HG03469 (cell line): ENCODE data around the gene PLCG1.

ENCODE experiments used
- ATAC-seq: cut with Tn5 transposase; IDR thresholded peaks from one replicate; pipeline ENCODE4 v1.9.1; 2021; ENCODE audit warnings: mild to moderate bottlenecking, moderate library complexity, moderate number of reproducible peaks; ENCODE audit not compliant: unreplicated experiment

PLCG1 gene

GRCh38 chr20:41176711-41177552 is 39.6 kb downstream of the PLCG1 start:
- ATAC-seq: no peak

GRCh38 chr20:41177636-41178035 is 40.3 kb downstream of the PLCG1 start:
- no peak for ATAC-seq

GRCh38 chr20:41178495-41178894 is 41.2 kb downstream of the PLCG1 start:
- ATAC-seq: no peak

- ATAC-seq: no peak
Measured at GRCh38 chr20:41178904-41179432, 41.6 kb downstream of the PLCG1 start.

- no peak for ATAC-seq
Measured at GRCh38 chr20:41179961-41180360, 42.6 kb downstream of the PLCG1 start.

GRCh38 chr20:41180599-41181333 is 43.4 kb downstream of the PLCG1 start:
- no peak for ATAC-seq

- no peak for ATAC-seq
Measured at GRCh38 chr20:41181567-41181966, 44.2 kb downstream of the PLCG1 start.

GRCh38 chr20:41182296-41183212 is 45.2 kb downstream of the PLCG1 start:
- no peak for ATAC-seq

- ATAC-seq: no peak
Measured at GRCh38 chr20:41183391-41183790, 46.0 kb downstream of the PLCG1 start.

- ATAC-seq: no peak
Measured at GRCh38 chr20:41183831-41184230, 46.5 kb downstream of the PLCG1 start.

- no peak for ATAC-seq
Measured at GRCh38 chr20:41185013-41185757, 47.8 kb downstream of the PLCG1 start.

GRCh38 chr20:41187668-41188067 is 50.3 kb downstream of the PLCG1 start:
- no peak for ATAC-seq

- ATAC-seq: no peak
Measured at GRCh38 chr20:41191562-41192500, 54.5 kb downstream of the PLCG1 start.

GRCh38 chr20:41192575-41192974 is 55.2 kb downstream of the PLCG1 start:
- ATAC-seq: no peak

- ATAC-seq: no peak
Measured at GRCh38 chr20:41196653-41197225, 59.4 kb downstream of the PLCG1 start.

- ATAC-seq: no peak
Measured at GRCh38 chr20:41198443-41198842, 61.1 kb downstream of the PLCG1 start.

GRCh38 chr20:41200446-41201202 is 63.3 kb downstream of the PLCG1 start:
- ATAC-seq: no peak

GRCh38 chr20:41201760-41202159 is 64.4 kb downstream of the PLCG1 start:
- no peak for ATAC-seq
